Activated T-cell treated with anti-CD3 and anti-CD28 coated beads for 24 hours (primary cell): Measurements from ENCODE around the gene ADSS1.
A peak's percentile ranks its signal among the peaks of the same experiment; 100 is the strongest.

Experiments
- DNase-seq: peaks from one replicate; pipeline ENCODE4 v3.0.0-alpha.2; 2020; ENCODE audit warnings: low read depth

The ADSS1 gene

GRCh38 chr14:104700225-104700651 lies 23.8 kb upstream of the ADSS1 start:
- DNase-seq = no peak

GRCh38 chr14:104700747-104701217 lies 23.2 kb upstream of the ADSS1 start:
- DNase-seq = no peak

- no peak for DNase-seq
Measured at GRCh38 chr14:104701383-104702076, 22.5 kb upstream of the ADSS1 start.

- DNase-seq = no peak
Measured at GRCh38 chr14:104702106-104702505, 21.9 kb upstream of the ADSS1 start.

GRCh38 chr14:104702673-104703072 lies 21.4 kb upstream of the ADSS1 start:
- DNase-seq = no peak

- no peak for DNase-seq
Measured at GRCh38 chr14:104703269-104703668, 20.8 kb upstream of the ADSS1 start.

GRCh38 chr14:104704252-104704651 lies 19.8 kb upstream of the ADSS1 start:
- DNase-seq = no peak

GRCh38 chr14:104705340-104706047 lies 18.5 kb upstream of the ADSS1 start:
- no peak for DNase-seq

GRCh38 chr14:104706733-104707607 lies 17.1 kb upstream of the ADSS1 start:
- no peak for DNase-seq

- DNase-seq = no peak
Measured at GRCh38 chr14:104707608-104708595, 16.1 kb upstream of the ADSS1 start.

GRCh38 chr14:104708606-104709268 lies 15.3 kb upstream of the ADSS1 start:
- DNase-seq = peak; percentile 58

- DNase-seq = no peak
Measured at GRCh38 chr14:104709387-104710039, 14.5 kb upstream of the ADSS1 start.

- DNase-seq = no peak
Measured at GRCh38 chr14:104710071-104710735, 13.8 kb upstream of the ADSS1 start.

GRCh38 chr14:104712881-104713734 lies 10.9 kb upstream of the ADSS1 start:
- no peak for DNase-seq

- DNase-seq = no peak
Measured at GRCh38 chr14:104714066-104714465, 10.0 kb upstream of the ADSS1 start.

- DNase-seq = no peak
Measured at GRCh38 chr14:104714681-104715080, 9.3 kb upstream of the ADSS1 start.

GRCh38 chr14:104715416-104715815 lies 8.6 kb upstream of the ADSS1 start:
- DNase-seq = no peak

GRCh38 chr14:104715871-104716270 lies 8.2 kb upstream of the ADSS1 start:
- DNase-seq = no peak

- no peak for DNase-seq
Measured at GRCh38 chr14:104717137-104717536, 6.9 kb upstream of the ADSS1 start.
